C4-2B (cell line): ENCODE results near the gene NUB1.
A peak's percentile ranks its signal among the peaks of the same experiment; 100 is the strongest.

Experiments
- H3K27ac ChIP-seq: fragments of 450-650 bp; 2 replicates; pipeline ENCODE4 v1.5.1; 2017
- CTCF ChIP-seq: fragments of 450-650 bp; conservative IDR thresholded peaks from 2 replicates; pipeline ENCODE4 v1.5.1; 2017; ENCODE audit warnings: mild to moderate bottlenecking
- ZFX ChIP-seq: fragments of 450-650 bp; IDR thresholded peaks from 2 replicates; pipeline ENCODE4 v1.6.1; 2017

Gene NUB1

GRCh38 chr7:151348970-151349369, 7.4 kb downstream of the NUB1 start:
- TF ChIP-seq ZFX (no peak), CTCF (no peak)
- H3K27ac ChIP-seq, result no peak overlapping the region

- no peak overlapping the region for H3K27ac ChIP-seq
- TF ChIP-seq ZFX (no peak), CTCF (no peak)
Observed at GRCh38 chr7:151349507-151349853, 7.9 kb downstream of the NUB1 start.

GRCh38 chr7:151351027-151351426, 9.4 kb downstream of the NUB1 start:
- no peak overlapping the region for H3K27ac ChIP-seq
- TF ChIP-seq CTCF (peak; percentile 40), ZFX (no peak)

GRCh38 chr7:151351967-151352366, 10.4 kb downstream of the NUB1 start:
- TF ChIP-seq CTCF (no peak), ZFX (no peak)
- H3K27ac ChIP-seq, result no peak overlapping the region

- H3K27ac ChIP-seq, result no peak overlapping the region
- TF ChIP-seq ZFX (no peak), CTCF (no peak)
Observed at GRCh38 chr7:151352512-151352911, 10.9 kb downstream of the NUB1 start.

GRCh38 chr7:151361193-151361959, 19.8 kb downstream of the NUB1 start:
- no peak for TF ChIP-seq CTCF
- no peak overlapping the region for H3K27ac ChIP-seq

GRCh38 chr7:151363182-151363581, 21.6 kb downstream of the NUB1 start:
- no peak overlapping the region for H3K27ac ChIP-seq
- TF ChIP-seq ZFX, result no peak
- no peak for TF ChIP-seq CTCF
